B cell (primary cell): ENCODE results near the gene TBL1XR1. TPM values are rescaled to one million over a fixed set of nuclear protein-coding genes. Genes with fewer than 3 reads are reported as not detected.

ENCODE experiments used
- ATAC-seq: fragments of 200-7000 bp; cut with Tn5 transposase; one replicate; pipeline ENCODE4 v1.10.0; 2021; ENCODE audit warnings: low read depth, mild to moderate bottlenecking, moderate number of reproducible peaks, moderate library complexity
- CTCF ChIA-PET: fragments of 350-600 bp; sonication (Branson Sonifier 250); formaldehyde crosslinking; loops from one replicate; lab custom pipeline; 2021; ENCODE audit warnings: antibody characterized with exemption, inconsistent platforms; lab: Charles Lee
- POLR2A ChIA-PET: fragments of 350-600 bp; sonication (Branson Sonifier 250); formaldehyde crosslinking; loops from one replicate; lab custom pipeline; 2021; ENCODE audit warnings: antibody characterized with exemption; lab: Charles Lee
- DNase-seq: peaks from one replicate; pipeline ENCODE4 v3.0.0; 2013
- H2AFZ ChIP-seq: 2 replicates; pipeline ENCODE4 v1.6.1; 2012; ENCODE audit warnings: mild to moderate bottlenecking, low read depth, low read length; ENCODE audit not compliant: insufficient read depth, poor library complexity, severe bottlenecking
- H3K27ac ChIP-seq, 2 donors: 1 replicate in 1 of 2; 2 replicates in 1 of 2; pipeline ENCODE4 v1.5.1; 2012 to 2013; ENCODE audit warnings: low read length in 2 of 2, mild to moderate bottlenecking in 2 of 2, moderate library complexity in 1 of 2
- H3K27me3 ChIP-seq, 4 experiments: fragments of 200-600 bp in 1 of 4; sonication (generic) in 1 of 4; replicated peaks in 1 of 4; 1 replicate in 2 of 4; 2 replicates in 2 of 4; pipeline versions ENCODE4 v1.6.1 to v1.7.0; 2013 to 2016; ENCODE audit warnings: low read length in 3 of 4, mild to moderate bottlenecking in 2 of 4, mixed read lengths in 1 of 4, moderate library complexity in 1 of 4; ENCODE audit not compliant: insufficient read depth in 4 of 4, control insufficient read depth in 3 of 4; ENCODE audit errors: control extremely low read depth in 1 of 4
- H3K36me3 ChIP-seq, 2 experiments: replicated peaks in 1 of 2; 1 replicate in 1 of 2; 2 replicates in 1 of 2; pipeline versions ENCODE4 v1.6.1 to v1.7.1; 2013; ENCODE audit warnings: low read length in 1 of 2; ENCODE audit not compliant: insufficient read depth in 2 of 2, control insufficient read depth in 1 of 2; ENCODE audit errors: control extremely low read depth in 1 of 2, extremely low read depth in 1 of 2
- H3K4me1 ChIP-seq, 2 donors: fragments of 200-600 bp in 1 of 2; sonication (generic) in 1 of 2; 1 replicate in 1 of 2; 2 replicates in 1 of 2; pipeline versions ENCODE4 v1.5.1 to v1.6.1; 2013 to 2017; ENCODE audit warnings: low read length in 2 of 2; ENCODE audit not compliant: control insufficient read depth in 2 of 2, insufficient read depth in 2 of 2
- H3K4me2 ChIP-seq: replicated peaks from 2 replicates; pipeline ENCODE3; 2012; ENCODE audit warnings: mild to moderate bottlenecking, low read depth, low read length; ENCODE audit not compliant: poor library complexity, severe bottlenecking
- H3K4me3 ChIP-seq, 5 experiments: fragments of 200-600 bp in 1 of 5; sonication (generic) in 1 of 5; 1 replicate in 3 of 5; 2 replicates in 2 of 5; pipeline versions ENCODE4 v1.5.1 to v1.7.0; 2011 to 2016; ENCODE audit warnings: low read length in 4 of 5, mild to moderate bottlenecking in 4 of 5, low read depth in 2 of 5, control low read depth in 1 of 5, moderate library complexity in 1 of 5; ENCODE audit not compliant: insufficient read depth in 1 of 5; ENCODE audit errors: control extremely low read depth in 1 of 5, extremely low read depth in 1 of 5
- H3K79me2 ChIP-seq: fragments of 200-600 bp; sonication (generic); one replicate; pipeline ENCODE4 v1.6.0; 2016; ENCODE audit warnings: low read length; ENCODE audit not compliant: control insufficient read depth, insufficient read depth
- H3K9ac ChIP-seq: fragments of 200-600 bp; sonication (generic); 2 replicates; pipeline ENCODE4 v1.6.1; 2017; ENCODE audit warnings: mild to moderate bottlenecking, low read length, moderate library complexity
- H3K9me3 ChIP-seq, 3 donors: one replicate each; pipeline versions ENCODE4 v1.6.1 to v1.7.1; 2013; ENCODE audit warnings: low read length in 2 of 3; ENCODE audit not compliant: control insufficient read depth in 2 of 3, insufficient read depth in 1 of 3; ENCODE audit errors: control extremely low read depth in 1 of 3
- H4K20me1 ChIP-seq: 2 replicates; pipeline ENCODE4 v1.6.0; 2012; ENCODE audit warnings: mild to moderate bottlenecking, low read length; ENCODE audit not compliant: insufficient read depth, control insufficient read depth, poor library complexity, severe bottlenecking
- H3K27ac Mint-ChIP-seq: one replicate; pipeline ENCODE4 v1.8.0; 2021; ENCODE audit warnings: mixed read lengths
- H3K27me3 Mint-ChIP-seq: one replicate; pipeline ENCODE4 v1.8.0; 2021; ENCODE audit warnings: mixed read lengths
- H3K4me1 Mint-ChIP-seq: one replicate; pipeline ENCODE4 v1.8.0; 2021; ENCODE audit warnings: mixed read lengths
- H3K4me3 Mint-ChIP-seq: one replicate; pipeline ENCODE4 v1.8.0; 2021; ENCODE audit warnings: mixed read lengths
- H3K9me3 Mint-ChIP-seq: one replicate; pipeline ENCODE4 v1.8.0; 2022; ENCODE audit warnings: mixed read lengths; ENCODE audit not compliant: insufficient read depth
- CTCF ChIP-seq: fragments of 200-600 bp; IDR thresholded peaks from one replicate; pipeline ENCODE4 v1.8.0; 2022; ENCODE audit warnings: antibody characterized with exemption, mild to moderate bottlenecking
- EZH2 ChIP-seq: IDR thresholded peaks from 2 replicates; pipeline ENCODE4 v1.6.1; 2012; ENCODE audit warnings: borderline replicate concordance, low read depth, mild to moderate bottlenecking, moderate library complexity, low read length; ENCODE audit not compliant: insufficient read depth, poor library complexity, severe bottlenecking
- WGBS: methylation state at CpG from one replicate; pipeline ENCODE4 v1.1.5; 2013; ENCODE audit warnings: missing lambda C conversion rate; ENCODE audit not compliant: insufficient coverage; 5-methylcytosine and 5-hydroxymethylcytosine counted together
- intact Hi-C: fragments of 100-400 bp; cut with micrococcal nuclease; formaldehyde crosslinking; loops from one replicate; pipeline ENCODE4 v1.10.0; 2022
- polyA plus RNA-seq: library from polyadenylated mRNA; depleted of rRNA; stranded (reverse); fragments of >200 nt; gene quantifications from 2 replicates; pipeline ENCODE4 v1.2.3, GENCODE V29; 2012
- total RNA-seq, 2 donors: library from RNA; stranded (reverse); fragments of 120-200 nt in 1 of 2; gene quantifications; 1 replicate in 1 of 2; 2 replicates in 1 of 2; pipeline versions ENCODE4 v1.2.3 to v1.2.4, GENCODE V29; 2013 to 2022

TBL1XR1 gene
- total and polyA plus RNA-seq, 2 donors (not counting 1 experiment from before 2014, with no cell fraction given): 17.6 to 128 TPM

- no peaks in the 10 kb centered on the region for H3K27me3 ChIP-seq
- H3K4me2 ChIP-seq: no peak overlapping the region
- Mint-ChIP-seq H3K9me3 (no peaks in the 10 kb centered on the region), H3K27me3 (no peaks in the 10 kb centered on the region), H3K27ac (peak overlapping the region; percentile 2), H3K4me1 (peaks cover 60% of the 10 kb centered on the region), H3K4me3 (peak overlapping the region; percentile 2)
- peaks cover 97% of the 10 kb centered on the region for H3K79me2 ChIP-seq
- ATAC-seq (no peak), DNase-seq (no peak)
- CTCF ChIA-PET: interaction anchor here (0.9 to 1.3 kb wide), 2 partner anchors 14 to 330 kb away, joined by 3 read pairs; no protein-coding TSS in a partner anchor
- H3K4me1 ChIP-seq: peaks cover 17 to 42% of the 10 kb centered on the region in 2 donors
- H3K4me3 ChIP-seq: no peak overlapping the region
- H3K9me3 ChIP-seq: no peaks in the 10 kb centered on the region
- H3K27ac ChIP-seq: peak overlapping the region in 1 of 2 donors; percentile 4
- no peak overlapping the region for H2AFZ ChIP-seq
- H4K20me1 ChIP-seq: peaks cover 51% of the 10 kb centered on the region
- intact Hi-C loops: loop anchor here (5.0 kb wide), 2 partner anchors 42 to 48 kb away; no protein-coding TSS in a partner anchor
- H3K36me3 ChIP-seq: no peaks in the 10 kb centered on the region
- TF ChIP-seq EZH2: no peak
- no peak for TF ChIP-seq CTCF
- POLR2A ChIA-PET: interaction anchor here (0.6 kb wide), 2 partner anchors 39 to 236 kb away, joined by 3 read pairs; no protein-coding TSS in a partner anchor
- WGBS: no CpG with 5 or more reads among the region's 4 CpGs
- H3K9ac ChIP-seq: no peak overlapping the region
These were observed 91.7 kb downstream of the TBL1XR1 start for GRCh38 chr3:177105623-177106022.

- H3K36me3 ChIP-seq: no peaks in the 10 kb centered on the region
- H3K79me2 ChIP-seq: peaks cover 96% of the 10 kb centered on the region
- H3K27me3 ChIP-seq: no peaks in the 10 kb centered on the region
- H3K4me1 ChIP-seq: peaks cover 9 to 31% of the 10 kb centered on the region in 2 donors
- H4K20me1 ChIP-seq: peaks cover 45% of the 10 kb centered on the region
- H3K4me3 ChIP-seq: no peak overlapping the region
- no peak for TF ChIP-seq EZH2
- no peak for TF ChIP-seq CTCF
- no peak for ATAC-seq
- no peak for DNase-seq
- ChIA-PET POLR2A (no interaction called here), CTCF (interaction anchor here (0.9 kb wide), 1 partner anchor 332 kb away, joined by 3 read pairs; no protein-coding TSS in a partner anchor)
- Mint-ChIP-seq H3K27me3 (no peaks in the 10 kb centered on the region), H3K27ac (no peak overlapping the region), H3K9me3 (no peaks in the 10 kb centered on the region), H3K4me1 (peaks cover 50% of the 10 kb centered on the region), H3K4me3 (no peak overlapping the region)
- H2AFZ ChIP-seq: no peak overlapping the region
- WGBS: no CpG with 5 or more reads among the region's 6 CpGs
- no peak overlapping the region for H3K4me2 ChIP-seq
- intact Hi-C loops: no loop called here
- H3K9ac ChIP-seq: no peak overlapping the region
- peak overlapping the region in 1 of 2 donors; percentile 14 for H3K27ac ChIP-seq
- H3K9me3 ChIP-seq: no peaks in the 10 kb centered on the region
These were observed 92.8 kb downstream of the TBL1XR1 start for GRCh38 chr3:177104299-177104992.
